GM12891 (cell line): ENCODE measurements around the gene PTPRD.

Source experiments
- DNase-seq: peaks from one replicate; pipeline ENCODE4 v3.0.0; 2011; ENCODE audit warnings: low spot score; ENCODE audit not compliant: insufficient read length
- FAIRE-seq: peaks from 2 replicates; lab custom pipeline; 2011; peaks lifted over from hg19 to GRCh38; lab: Jason Lieb, UNC
- PAX5 ChIP-seq: IDR thresholded peaks from 2 replicates; pipeline ENCODE4 v1.6.1; 2011; ENCODE audit warnings: low read length, moderate library complexity, mild to moderate bottlenecking; ENCODE audit not compliant: insufficient read depth, severe bottlenecking
- POLR2A ChIP-seq: IDR thresholded peaks from 2 replicates; pipeline ENCODE4 v1.6.1; 2011; ENCODE audit warnings: low read depth, low read length, control low read depth
- POLR2AphosphoS5 ChIP-seq: IDR thresholded peaks from 2 replicates; pipeline ENCODE4 v1.6.1; 2011; ENCODE audit warnings: low read depth, low read length, control low read depth
- POU2F2 ChIP-seq: IDR thresholded peaks from 2 replicates; pipeline ENCODE4 v1.6.1; 2011; ENCODE audit warnings: low read depth, mild to moderate bottlenecking, control low read depth, low read length, moderate library complexity
- SPI1 ChIP-seq: IDR thresholded peaks from 2 replicates; pipeline ENCODE4 v1.6.1; 2011; ENCODE audit warnings: low read depth, low read length, control low read depth
- TAF1 ChIP-seq: IDR thresholded peaks from 2 replicates; pipeline ENCODE4 v1.6.1; 2011; ENCODE audit warnings: low read depth, low read length, control low read depth

Gene PTPRD

DNA sequence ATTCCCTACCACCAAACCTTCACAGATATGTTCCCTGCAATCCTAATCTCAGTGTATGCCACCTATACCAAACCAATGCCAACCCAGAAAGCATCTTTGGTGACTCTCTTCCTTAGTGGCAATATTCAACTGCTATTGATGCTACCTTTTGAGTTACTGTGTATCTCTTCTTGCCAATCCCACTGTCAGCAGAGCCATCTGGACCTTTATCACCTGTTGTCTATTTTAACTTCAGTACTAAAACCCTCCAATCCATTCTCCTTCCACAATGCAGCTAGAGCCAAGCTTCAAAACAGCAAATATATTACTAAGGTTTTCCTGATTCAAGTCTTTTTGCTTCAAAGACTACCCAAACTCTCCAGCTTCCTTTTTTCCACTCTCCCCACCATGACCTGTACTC is 2036.1 kb downstream of the PTPRD start:
- TF ChIP-seq POU2F2 = no peak
- TF ChIP-seq SPI1 = no peak
- no peak for TF ChIP-seq POLR2A
- no peak for TF ChIP-seq PAX5
- TF ChIP-seq TAF1 = no peak
- no peak for TF ChIP-seq POLR2AphosphoS5
- no peak for DNase-seq
- FAIRE-seq = no peak

DNA sequence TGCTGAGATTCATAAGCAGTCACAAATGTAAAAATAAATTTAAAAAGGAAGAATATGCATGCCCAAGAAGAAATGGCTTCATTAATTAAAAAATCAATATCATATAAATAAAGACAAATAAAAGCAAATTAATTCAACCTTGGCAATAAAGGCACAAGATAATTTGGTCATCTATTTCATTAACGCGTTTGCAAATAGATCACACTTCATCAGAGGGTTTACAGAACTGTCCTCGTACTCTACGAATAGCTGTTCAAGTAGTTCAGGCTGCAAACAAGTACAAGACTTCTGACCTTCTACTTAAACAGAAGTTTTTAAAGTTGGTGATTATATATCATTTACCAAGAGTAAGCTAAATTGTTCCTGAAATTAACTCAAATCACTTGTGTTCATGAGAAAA is 2038.0 kb downstream of the PTPRD start:
- FAIRE-seq (no peak), DNase-seq (no peak)
- no peak for TF ChIP-seq TAF1
- TF ChIP-seq POLR2A = no peak
- TF ChIP-seq POU2F2 = no peak
- no peak for TF ChIP-seq POLR2AphosphoS5
- TF ChIP-seq SPI1 = no peak
- TF ChIP-seq PAX5 = no peak

DNA sequence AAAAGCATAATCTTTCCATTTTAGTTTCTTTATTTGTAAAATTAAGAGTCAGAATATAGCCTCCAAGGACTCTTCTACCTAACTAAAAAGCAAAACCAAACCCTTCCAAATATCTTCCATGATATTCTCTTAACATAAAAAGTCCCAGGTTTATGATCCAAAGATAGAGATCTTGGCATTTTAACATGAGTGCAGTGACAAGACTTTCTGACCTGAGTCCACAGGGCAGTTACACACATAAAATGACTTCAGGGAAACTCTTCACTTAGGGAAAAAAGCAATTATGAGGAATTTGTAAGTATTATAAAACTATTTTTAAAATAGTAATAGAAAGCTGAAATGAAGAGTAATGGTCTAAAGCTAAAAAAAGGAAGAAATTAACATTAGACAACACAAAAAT is 2040.6 kb downstream of the PTPRD start:
- no peak for TF ChIP-seq TAF1
- TF ChIP-seq PAX5 = no peak
- no peak for TF ChIP-seq SPI1
- DNase-seq (no peak), FAIRE-seq (no peak)

DNA sequence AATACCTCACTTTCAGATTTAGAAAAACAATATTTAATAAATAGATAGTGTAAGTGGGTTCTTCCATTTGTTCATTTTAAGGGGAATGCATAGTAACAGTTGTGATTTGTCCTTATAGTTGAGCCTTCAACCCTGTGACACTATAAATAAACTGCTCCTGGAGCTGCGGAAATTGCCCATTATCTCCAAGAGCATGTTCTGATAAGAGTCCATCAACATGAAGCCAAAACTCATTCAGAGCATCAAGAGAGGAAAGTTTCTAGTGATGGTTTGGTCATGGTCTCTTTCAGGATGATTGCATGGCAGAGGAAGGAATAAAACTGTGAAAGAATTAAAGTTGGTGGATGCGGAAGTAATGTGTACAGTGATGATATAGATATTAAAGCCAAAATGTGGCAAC is 2041.2 kb downstream of the PTPRD start:
- FAIRE-seq (no peak), DNase-seq (no peak)
- TF ChIP-seq POU2F2 (no peak), POLR2AphosphoS5 (no peak), SPI1 (no peak), POLR2A (no peak), PAX5 (no peak), TAF1 (no peak)

DNA sequence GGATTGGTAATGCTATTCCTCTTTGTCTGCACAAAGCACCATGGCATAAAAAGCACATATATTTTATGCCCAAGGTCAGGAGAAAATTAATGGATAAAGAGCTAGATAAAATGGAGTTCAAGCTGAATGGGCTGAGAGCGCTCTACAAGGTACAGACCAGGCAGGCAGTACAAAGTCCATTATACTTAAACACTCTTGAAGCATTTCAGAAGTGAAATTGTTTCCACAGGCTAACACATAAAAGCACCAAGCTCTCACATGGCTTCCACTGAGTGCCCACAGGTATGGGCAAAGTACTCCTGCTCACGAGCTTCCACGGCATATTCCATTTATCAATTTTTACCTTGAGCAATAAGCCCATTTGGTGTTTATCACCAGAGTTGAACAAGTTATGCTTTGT is 2042.0 kb downstream of the PTPRD start:
- DNase-seq (no peak), FAIRE-seq (no peak)
- TF ChIP-seq POLR2A (no peak), PAX5 (no peak), TAF1 (no peak), SPI1 (no peak), POU2F2 (no peak), POLR2AphosphoS5 (no peak)

DNA sequence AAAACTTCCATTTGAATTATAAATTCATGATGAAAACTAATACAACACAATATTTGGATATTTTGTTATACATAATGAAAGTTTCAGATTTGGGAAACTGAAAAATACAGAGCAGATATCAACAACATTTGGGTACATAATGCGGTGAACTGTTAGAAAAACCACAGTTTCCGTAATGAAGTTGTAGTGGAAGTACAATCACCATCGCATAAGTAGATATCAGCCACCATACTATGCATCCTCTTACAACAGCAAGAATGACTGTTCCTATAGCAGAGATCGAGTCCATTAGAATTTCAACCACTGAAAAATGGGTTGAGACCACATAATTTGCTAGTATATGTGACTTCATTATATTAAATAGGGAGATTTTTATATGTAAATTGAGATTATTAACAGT is 2043.0 kb downstream of the PTPRD start:
- TF ChIP-seq POLR2AphosphoS5 (no peak), POLR2A (no peak)
- FAIRE-seq = no peak
- no peak for DNase-seq

DNA sequence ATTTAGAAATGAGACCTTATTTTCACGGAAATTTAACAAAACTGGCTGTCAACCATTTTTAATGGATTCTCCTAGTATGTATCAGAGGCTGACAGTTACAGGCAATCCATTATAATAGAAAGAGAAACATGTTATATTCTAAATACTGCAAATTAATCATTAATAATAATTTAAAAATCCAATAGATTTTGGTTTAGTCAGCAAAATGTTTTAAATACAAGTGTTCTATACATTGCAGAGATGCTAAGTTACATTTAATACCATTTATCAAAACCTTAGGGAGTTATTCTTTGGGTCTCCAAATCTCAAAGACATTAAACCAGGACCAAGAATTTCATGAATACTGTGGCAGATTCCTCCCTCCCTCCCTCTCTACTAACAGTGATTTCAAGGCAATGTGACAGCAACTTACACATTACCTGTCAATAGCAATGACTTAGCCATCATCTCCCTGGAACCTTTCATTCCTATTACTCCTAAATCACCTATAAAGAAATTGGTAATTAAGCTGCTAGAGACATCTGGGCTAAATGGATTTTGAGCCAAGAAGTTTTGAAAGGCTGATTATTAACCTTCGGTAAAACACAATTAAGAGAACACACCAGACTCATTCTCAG is 2044.7 kb downstream of the PTPRD start:
- TF ChIP-seq SPI1 = no peak
- TF ChIP-seq TAF1 = no peak
- TF ChIP-seq PAX5 = no peak
- no peak for TF ChIP-seq POLR2AphosphoS5
- no peak for TF ChIP-seq POLR2A
- no peak for TF ChIP-seq POU2F2
- FAIRE-seq = no peak
- no peak for DNase-seq

DNA sequence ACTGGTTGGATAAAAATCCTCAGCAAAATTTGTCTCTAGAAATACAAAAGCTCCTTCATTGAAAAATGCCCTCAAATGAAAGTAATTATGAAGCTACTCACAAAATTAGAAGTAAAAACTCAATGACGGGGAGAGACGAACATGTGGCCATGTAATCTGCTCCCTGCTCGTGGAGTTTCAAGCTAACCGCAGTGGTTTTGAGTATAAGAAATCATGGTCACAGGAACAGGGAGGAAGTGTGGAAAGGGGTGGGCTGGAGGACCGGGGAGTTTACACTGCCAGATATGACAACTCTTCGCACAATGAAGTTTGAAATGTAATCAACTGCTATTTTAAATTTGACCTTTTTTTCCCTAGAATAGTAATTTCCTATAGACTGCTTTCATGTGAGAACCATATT is 2047.8 kb downstream of the PTPRD start:
- TF ChIP-seq SPI1 = no peak; the same call in 1 of the 2 replicates
- no peak for TF ChIP-seq PAX5
- TF ChIP-seq TAF1 = no peak
- no peak for TF ChIP-seq POLR2A
- DNase-seq = no peak
- FAIRE-seq = no peak

DNA sequence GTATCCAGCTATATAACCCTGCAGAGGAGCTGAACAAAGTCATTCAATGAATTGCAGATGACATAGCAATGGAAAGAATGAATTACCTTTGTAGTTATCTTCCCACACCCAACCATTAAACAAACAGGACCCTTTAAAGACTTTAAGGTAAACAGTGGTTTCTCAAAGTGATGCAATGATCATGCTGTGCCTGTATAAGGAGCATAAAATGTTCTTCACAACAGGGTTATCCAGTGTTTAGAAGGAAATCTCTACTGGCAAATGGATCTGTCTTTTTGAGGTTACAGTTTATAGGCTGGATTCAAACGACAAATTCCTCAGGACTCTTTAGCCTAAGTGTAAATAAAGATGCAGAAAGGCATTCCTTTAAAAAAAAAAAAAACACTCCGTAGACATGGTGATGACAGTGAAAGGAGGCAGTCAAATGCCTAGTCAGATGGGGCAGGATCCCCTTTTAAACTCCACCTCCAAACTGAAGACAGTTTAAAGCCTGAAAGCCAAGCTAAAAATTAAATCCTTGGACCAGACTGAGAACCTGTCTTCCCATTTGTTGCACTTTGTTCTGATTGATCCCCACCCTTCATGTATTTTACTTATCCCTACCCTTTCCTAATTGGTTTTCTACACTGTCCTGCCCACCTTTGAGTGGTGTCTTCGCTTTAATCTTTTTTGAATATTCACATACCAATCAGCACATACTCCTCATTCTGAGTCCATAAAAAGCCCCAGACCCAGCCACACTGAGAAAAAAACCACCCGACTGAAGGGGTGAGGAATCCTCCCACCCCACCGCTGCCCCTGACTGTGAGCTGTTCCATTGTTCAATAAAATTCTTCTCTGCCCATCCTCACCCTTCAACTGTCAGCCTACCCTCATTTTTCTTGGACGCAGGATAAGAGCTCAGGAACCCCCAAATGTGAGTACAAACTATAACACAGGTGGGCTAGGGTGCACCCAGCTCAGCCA is 2052.0 kb downstream of the PTPRD start:
- FAIRE-seq (no peak), DNase-seq (no peak)
- no peak for TF ChIP-seq PAX5
- TF ChIP-seq POLR2A = no peak
- TF ChIP-seq TAF1 = no peak
- no peak for TF ChIP-seq SPI1
- no peak for TF ChIP-seq POU2F2
- TF ChIP-seq POLR2AphosphoS5 = no peak

DNA sequence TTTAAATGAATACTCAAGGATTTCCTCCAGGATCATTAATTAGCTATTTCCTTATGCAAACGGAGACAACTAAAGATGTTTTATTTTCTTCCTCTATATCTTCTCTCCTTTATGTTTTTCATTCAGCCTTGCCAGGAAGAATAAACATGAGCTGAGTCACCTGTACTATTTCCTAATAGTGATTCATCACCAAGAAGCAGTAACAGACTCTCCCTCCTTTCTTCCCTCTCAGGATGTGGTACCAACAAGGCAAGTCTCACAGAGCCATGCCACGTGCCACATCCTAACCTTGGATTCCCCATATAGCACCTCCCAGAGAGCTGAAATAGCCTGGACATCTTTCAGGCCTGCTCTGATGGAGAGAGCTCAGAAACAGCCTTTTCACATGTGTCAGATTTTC is 2054.6 kb downstream of the PTPRD start:
- no peak for TF ChIP-seq TAF1
- no peak for TF ChIP-seq POLR2A
- no peak for TF ChIP-seq POU2F2
- no peak for TF ChIP-seq SPI1
- no peak for TF ChIP-seq PAX5
- TF ChIP-seq POLR2AphosphoS5 = no peak
- FAIRE-seq (no peak), DNase-seq (no peak)
